CD1c-positive myeloid dendritic cell (primary cell): ENCODE results near the gene TMEM154.

Experiments used
- DNase-seq: peaks from one replicate; pipeline ENCODE4 v3.0.0-alpha.2; 2016; ENCODE audit errors: extremely low spot score

TMEM154 gene

GRCh38 chr4:152629908-152630307, 49.9 kb downstream of the TMEM154 start:
- DNase-seq = no peak

- no peak for DNase-seq
Measured at GRCh38 chr4:152628128-152628527, 51.7 kb downstream of the TMEM154 start.

- no peak for DNase-seq
Measured at GRCh38 chr4:152626790-152627189, 53.0 kb downstream of the TMEM154 start.

GRCh38 chr4:152620915-152621314, 58.9 kb downstream of the TMEM154 start:
- DNase-seq = no peak

- no peak for DNase-seq
Measured at GRCh38 chr4:152620218-152620617, 59.6 kb downstream of the TMEM154 start.

- no peak for DNase-seq
Measured at GRCh38 chr4:152619556-152619955, 60.2 kb downstream of the TMEM154 start.

- no peak for DNase-seq
Measured at GRCh38 chr4:152618971-152619370, 60.8 kb downstream of the TMEM154 start.

GRCh38 chr4:152616804-152617203, 63.0 kb downstream of the TMEM154 start:
- DNase-seq = no peak

GRCh38 chr4:152613841-152614721, 65.7 kb downstream of the TMEM154 start:
- peak; percentile 19 for DNase-seq

- no peak for DNase-seq
Measured at GRCh38 chr4:152613351-152613750, 66.4 kb downstream of the TMEM154 start.

- DNase-seq = peak; percentile 7
Measured at GRCh38 chr4:152610131-152610530, 69.7 kb downstream of the TMEM154 start.

GRCh38 chr4:152609481-152609880, 70.3 kb downstream of the TMEM154 start:
- DNase-seq = no peak

GRCh38 chr4:152607178-152607577, 72.6 kb downstream of the TMEM154 start:
- DNase-seq = no peak

GRCh38 chr4:152606753-152607152, 73.0 kb downstream of the TMEM154 start:
- DNase-seq = no peak

GRCh38 chr4:152605641-152606335, 74.0 kb downstream of the TMEM154 start:
- no peak for DNase-seq

- DNase-seq = no peak
Measured at GRCh38 chr4:152605031-152605430, 74.8 kb downstream of the TMEM154 start.

GRCh38 chr4:152601156-152601555, 78.6 kb downstream of the TMEM154 start:
- DNase-seq = no peak

GRCh38 chr4:152599636-152600035, 80.2 kb downstream of the TMEM154 start:
- DNase-seq = no peak

GRCh38 chr4:152599095-152599494, 80.7 kb downstream of the TMEM154 start:
- DNase-seq = no peak

GRCh38 chr4:152598454-152598853, 81.3 kb downstream of the TMEM154 start:
- DNase-seq = no peak

GRCh38 chr4:152594978-152595925, 84.5 kb downstream of the TMEM154 start:
- no peak for DNase-seq

- DNase-seq = no peak
Measured at GRCh38 chr4:152594057-152594456, 85.7 kb downstream of the TMEM154 start.
